ENCODE measurements around the gene PRSS36. TPM values are rescaled to one million over a fixed set of nuclear protein-coding genes. Genes with fewer than 3 reads are reported as not detected.

The PRSS36 gene
- total RNA-seq, 1 experiment from 2014 or later, result 0.23 TPM

GRCh38 chr16:31185339-31185738 lies 35.5 kb upstream of the PRSS36 start:
- in situ Hi-C loops (cut with HindIII; ENCODE audit: low pct_unique_long_range_greater_than_20kb, low sequenced_read_pairs), result no loop called here
- DNase-seq (ENCODE audit: low read depth, low spot score) (no peak), ATAC-seq (no peak)
- H3K9me3 ChIP-seq (ENCODE audit: control insufficient read depth, insufficient read depth, low read depth, low read length), result no peaks in the 10 kb centered on the region
- H3K4me1 ChIP-seq (ENCODE audit: control insufficient read depth, insufficient read depth, low read length), result peaks cover 13% of the 10 kb centered on the region
- no peak overlapping the region for H3K4me3 ChIP-seq (ENCODE audit: low read depth in 2 of 2, low read length in 2 of 2)
- no peaks in the 10 kb centered on the region for H3K27me3 ChIP-seq (ENCODE audit: control insufficient read depth, insufficient read depth, low read length)
- TF ChIP-seq SIN3A (IDR thresholded peaks at IDR 0.05; ENCODE audit: borderline replicate concordance, insufficient read depth, low read depth, low read length) (no peak), REST (IDR thresholded peaks at IDR 0.05; ENCODE audit: insufficient read depth in 1 of 2, low read depth in 2 of 2, low read length in 1 of 2) (no peak), TCF7L2 (IDR thresholded peaks at IDR 0.05; ENCODE audit: low read depth, low read length) (no peak), POLR2AphosphoS5 (IDR thresholded peaks at IDR 0.05; ENCODE audit: low read depth, low read length) (no peak), CTCF (IDR thresholded peaks at IDR 0.05) (no peak)
- peaks cover 75% of the 10 kb centered on the region for H3K36me3 ChIP-seq (ENCODE audit: control insufficient read depth, insufficient read depth, low read length)
- POLR2A ChIA-PET, result no interaction called here
- intact Hi-C loops (cut with micrococcal nuclease; ENCODE audit: unreplicated experiment), result no loop called here
- no peak overlapping the region for H3K27ac ChIP-seq (ENCODE audit: low read length)
- CTCF ChIA-PET, result no interaction called here
- BruUV-seq (replicated peaks), result no TSS peak

GRCh38 chr16:31184888-31185287 lies 35.0 kb upstream of the PRSS36 start:
- Histone ChIP-seq H3K36me3 (ENCODE audit: control insufficient read depth, insufficient read depth, low read length) (peaks cover 73% of the 10 kb centered on the region), H3K4me3 (ENCODE audit: low read depth in 2 of 2, low read length in 2 of 2) (no peak overlapping the region), H3K9me3 (ENCODE audit: control insufficient read depth, insufficient read depth, low read depth, low read length) (no peaks in the 10 kb centered on the region), H3K27ac (ENCODE audit: low read length) (no peak overlapping the region), H3K27me3 (ENCODE audit: control insufficient read depth, insufficient read depth, low read length) (no peaks in the 10 kb centered on the region), H3K4me1 (ENCODE audit: control insufficient read depth, insufficient read depth, low read length) (peaks cover 13% of the 10 kb centered on the region)
- DNase-seq (ENCODE audit: low read depth, low spot score) (no peak), ATAC-seq (no peak)
- intact Hi-C loops (cut with micrococcal nuclease; ENCODE audit: unreplicated experiment) (no loop called here), in situ Hi-C loops (cut with HindIII; ENCODE audit: low pct_unique_long_range_greater_than_20kb, low sequenced_read_pairs) (no loop called here)
- POLR2A ChIA-PET, result interaction anchor here (0.6 kb wide), 1 partner anchor 239 kb away, joined by 6 read pairs; no protein-coding TSS in a partner anchor
- CTCF ChIA-PET, result no interaction called here
- BruUV-seq (replicated peaks), result no TSS peak
- no peak for TF ChIP-seq TCF7L2 (IDR thresholded peaks at IDR 0.05; ENCODE audit: low read depth, low read length)
- TF ChIP-seq POLR2AphosphoS5 (IDR thresholded peaks at IDR 0.05; ENCODE audit: low read depth, low read length), result no peak
- TF ChIP-seq REST (IDR thresholded peaks at IDR 0.05; ENCODE audit: insufficient read depth in 1 of 2, low read depth in 2 of 2, low read length in 1 of 2), result no peak
- TF ChIP-seq CTCF (IDR thresholded peaks at IDR 0.05), result no peak
- TF ChIP-seq SIN3A (IDR thresholded peaks at IDR 0.05; ENCODE audit: borderline replicate concordance, insufficient read depth, low read depth, low read length), result no peak
